NCI-H69 (cell line): Measurements from ENCODE around the gene FNTB.

ENCODE experiments used
- DNase-seq: peaks from one replicate; lab custom pipeline; 2025; lab: John Stamatoyannopoulos, UW

The FNTB gene

GRCh38 chr14:64986648-64987437 is at the start of gene FNTB:
Gene FNTB (plus strand): TSS chr14:64986895. CDS start chr14:64986954, 59 bp downstream.
- DNase-seq, result peak; percentile 99

- DNase-seq, result peak; percentile 47
Observed at GRCh38 chr14:64937171-64937820, 49.4 kb upstream of the FNTB start.

GRCh38 chr14:64937821-64938193 is 48.9 kb upstream of the FNTB start:
- DNase-seq, result peak; percentile 54

- DNase-seq, result peak; percentile 92
Observed at GRCh38 chr14:64938972-64939816, 47.5 kb upstream of the FNTB start.

- DNase-seq, result no peak
Observed at GRCh38 chr14:64939817-64940190, 46.9 kb upstream of the FNTB start.

GRCh38 chr14:64940336-64940910 is 46.3 kb upstream of the FNTB start:
- peak; percentile 55 for DNase-seq

GRCh38 chr14:64942531-64943111 is 44.1 kb upstream of the FNTB start, which contains the start of gene GPX2:
Gene GPX2 (minus strand): TSS chr14:64942745. CDS start chr14:64942726, 19 bp downstream.
- DNase-seq, result peak; percentile 98

- DNase-seq, result no peak
Observed at GRCh38 chr14:64943556-64943955, 43.1 kb upstream of the FNTB start.

GRCh38 chr14:64944041-64944440 is 42.7 kb upstream of the FNTB start:
- DNase-seq, result peak; percentile 40

GRCh38 chr14:64944861-64945260 is 41.8 kb upstream of the FNTB start:
- DNase-seq, result no peak

GRCh38 chr14:64945431-64946178 is 41.1 kb upstream of the FNTB start:
- DNase-seq, result no peak

- DNase-seq, result peak; percentile 38
Observed at GRCh38 chr14:64946310-64947045, 40.2 kb upstream of the FNTB start.

GRCh38 chr14:64947710-64948611 is 38.7 kb upstream of the FNTB start:
- DNase-seq, result no peak

GRCh38 chr14:64948612-64949210 is 38.0 kb upstream of the FNTB start:
- no peak for DNase-seq

- no peak for DNase-seq
Observed at GRCh38 chr14:64950889-64951288, 35.8 kb upstream of the FNTB start.

GRCh38 chr14:64951291-64951690 is 35.4 kb upstream of the FNTB start:
- DNase-seq, result no peak

GRCh38 chr14:64951724-64952123 is 35.0 kb upstream of the FNTB start:
- DNase-seq, result no peak

GRCh38 chr14:64952598-64953309 is 33.9 kb upstream of the FNTB start:
- DNase-seq, result no peak
